NB4 (cell line): ENCODE results near the gene TSNAX.

Source experiments
- MYC ChIP-seq: IDR thresholded peaks from 2 replicates; pipeline ENCODE4 v1.6.1; 2011; ENCODE audit warnings: low read depth, low read length
- POLR2A ChIP-seq: IDR thresholded peaks from 2 replicates; pipeline ENCODE4 v1.6.1; 2011; ENCODE audit warnings: mild to moderate bottlenecking; ENCODE audit not compliant: insufficient read length; ENCODE audit errors: extremely low read depth
- TF ChIP-seq, protein P1 (sequence below): IDR thresholded peaks from one replicate; pipeline ENCODE4 v1.5.1; 2012; ENCODE audit warnings: low read depth, low read length
- TF ChIP-seq, protein P2 (sequence below): IDR thresholded peaks from 2 replicates; pipeline ENCODE4 v1.6.1; 2011; ENCODE audit warnings: low read depth, low read length

DNA sequence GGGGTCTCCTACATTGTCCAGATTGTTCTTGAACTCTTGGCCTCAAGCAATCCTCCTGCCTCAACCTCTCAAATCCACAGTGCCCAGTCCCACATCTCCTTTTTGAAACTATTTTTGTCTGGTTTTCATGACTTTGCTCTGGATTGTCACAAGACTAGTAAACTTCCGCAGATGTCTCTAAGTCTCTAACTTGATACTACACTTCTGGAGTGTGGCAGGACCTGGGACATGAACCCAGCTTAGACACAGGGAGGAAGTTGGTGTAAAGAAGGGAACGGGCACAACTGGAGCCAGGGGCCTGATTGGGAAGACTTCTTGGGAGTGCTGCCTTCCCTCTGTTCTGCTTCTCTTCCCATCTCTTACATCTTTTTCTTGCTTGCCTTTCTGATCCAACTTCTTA lies 81.9 kb downstream of the TSNAX start:
- TF ChIP-seq, protein P1, sequence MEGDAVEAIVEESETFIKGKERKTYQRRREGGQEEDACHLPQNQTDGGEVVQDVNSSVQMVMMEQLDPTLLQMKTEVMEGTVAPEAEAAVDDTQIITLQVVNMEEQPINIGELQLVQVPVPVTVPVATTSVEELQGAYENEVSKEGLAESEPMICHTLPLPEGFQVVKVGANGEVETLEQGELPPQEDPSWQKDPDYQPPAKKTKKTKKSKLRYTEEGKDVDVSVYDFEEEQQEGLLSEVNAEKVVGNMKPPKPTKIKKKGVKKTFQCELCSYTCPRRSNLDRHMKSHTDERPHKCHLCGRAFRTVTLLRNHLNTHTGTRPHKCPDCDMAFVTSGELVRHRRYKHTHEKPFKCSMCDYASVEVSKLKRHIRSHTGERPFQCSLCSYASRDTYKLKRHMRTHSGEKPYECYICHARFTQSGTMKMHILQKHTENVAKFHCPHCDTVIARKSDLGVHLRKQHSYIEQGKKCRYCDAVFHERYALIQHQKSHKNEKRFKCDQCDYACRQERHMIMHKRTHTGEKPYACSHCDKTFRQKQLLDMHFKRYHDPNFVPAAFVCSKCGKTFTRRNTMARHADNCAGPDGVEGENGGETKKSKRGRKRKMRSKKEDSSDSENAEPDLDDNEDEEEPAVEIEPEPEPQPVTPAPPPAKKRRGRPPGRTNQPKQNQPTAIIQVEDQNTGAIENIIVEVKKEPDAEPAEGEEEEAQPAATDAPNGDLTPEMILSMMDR, result no peak
- TF ChIP-seq POLR2A (no peak), MYC (no peak)
- TF ChIP-seq, protein P2, sequence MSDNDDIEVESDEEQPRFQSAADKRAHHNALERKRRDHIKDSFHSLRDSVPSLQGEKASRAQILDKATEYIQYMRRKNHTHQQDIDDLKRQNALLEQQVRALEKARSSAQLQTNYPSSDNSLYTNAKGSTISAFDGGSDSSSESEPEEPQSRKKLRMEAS, result no peak
